ENCODE measurements around the gene ADAMTSL1. TPM values are rescaled to one million over a fixed set of nuclear protein-coding genes. Genes with fewer than 3 reads are reported as not detected.
A peak's percentile ranks its signal among the peaks of the same experiment; 100 is the strongest.

Gene ADAMTSL1
- total RNA-seq, 1 experiment from 2014 or later, result 25.5 TPM

GRCh38 chr9:18467696-18468095 lies 6.3 kb upstream of the ADAMTSL1 start:
- DNase-seq (ENCODE audit: low spot score), result no peak

DNA sequence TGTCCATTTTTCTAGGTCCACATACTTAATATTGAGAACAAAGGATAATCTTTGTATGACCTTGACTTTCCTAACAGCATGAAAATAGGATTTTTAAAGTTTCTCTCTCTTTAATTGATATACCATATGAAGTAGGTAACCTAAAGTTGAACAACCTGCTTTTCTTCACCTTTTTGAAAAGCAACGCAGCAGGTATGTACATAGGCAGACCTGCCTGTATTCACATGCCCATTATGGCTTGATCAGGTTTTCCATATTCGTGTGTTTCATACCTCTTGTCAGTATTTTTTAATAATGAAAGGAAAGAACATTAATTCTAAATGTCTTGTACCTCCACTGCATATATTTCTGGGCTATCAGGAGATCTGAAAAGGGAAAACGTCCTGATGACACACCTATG lies 1.5 kb upstream of the ADAMTSL1 start:
- no peak for DNase-seq (ENCODE audit: low spot score)

DNA sequence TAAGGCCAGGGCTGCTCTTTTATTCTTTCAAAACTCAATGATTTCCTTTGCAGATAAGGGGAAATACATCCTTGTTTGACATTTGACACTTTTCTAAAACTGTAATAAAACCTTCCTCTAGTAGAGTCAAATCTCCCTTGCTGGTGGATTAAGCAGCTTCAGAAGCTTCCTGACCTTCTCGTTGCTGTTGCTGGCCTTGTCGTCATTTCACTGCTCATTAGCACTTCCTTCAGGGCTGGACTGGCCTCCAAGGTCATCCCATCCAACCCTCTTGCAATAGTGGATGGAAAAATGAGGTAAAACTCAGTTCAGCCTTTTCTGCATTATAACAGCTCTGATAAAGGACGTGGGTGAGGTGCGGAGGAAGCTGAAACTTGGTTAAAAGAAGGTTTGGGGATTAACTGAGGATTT lies 1.1 kb upstream of the ADAMTSL1 start:
- no peak for DNase-seq (ENCODE audit: low spot score)

GRCh38 chr9:18474783-18475182 lies 830 bp downstream of the ADAMTSL1 start:
- DNase-seq (ENCODE audit: low spot score), result no peak

GRCh38 chr9:18477121-18477660 lies 3.2 kb downstream of the ADAMTSL1 start:
- no peak for DNase-seq (ENCODE audit: low spot score)

GRCh38 chr9:18477719-18478118 lies 3.8 kb downstream of the ADAMTSL1 start:
- no peak for DNase-seq (ENCODE audit: low spot score)

DNA sequence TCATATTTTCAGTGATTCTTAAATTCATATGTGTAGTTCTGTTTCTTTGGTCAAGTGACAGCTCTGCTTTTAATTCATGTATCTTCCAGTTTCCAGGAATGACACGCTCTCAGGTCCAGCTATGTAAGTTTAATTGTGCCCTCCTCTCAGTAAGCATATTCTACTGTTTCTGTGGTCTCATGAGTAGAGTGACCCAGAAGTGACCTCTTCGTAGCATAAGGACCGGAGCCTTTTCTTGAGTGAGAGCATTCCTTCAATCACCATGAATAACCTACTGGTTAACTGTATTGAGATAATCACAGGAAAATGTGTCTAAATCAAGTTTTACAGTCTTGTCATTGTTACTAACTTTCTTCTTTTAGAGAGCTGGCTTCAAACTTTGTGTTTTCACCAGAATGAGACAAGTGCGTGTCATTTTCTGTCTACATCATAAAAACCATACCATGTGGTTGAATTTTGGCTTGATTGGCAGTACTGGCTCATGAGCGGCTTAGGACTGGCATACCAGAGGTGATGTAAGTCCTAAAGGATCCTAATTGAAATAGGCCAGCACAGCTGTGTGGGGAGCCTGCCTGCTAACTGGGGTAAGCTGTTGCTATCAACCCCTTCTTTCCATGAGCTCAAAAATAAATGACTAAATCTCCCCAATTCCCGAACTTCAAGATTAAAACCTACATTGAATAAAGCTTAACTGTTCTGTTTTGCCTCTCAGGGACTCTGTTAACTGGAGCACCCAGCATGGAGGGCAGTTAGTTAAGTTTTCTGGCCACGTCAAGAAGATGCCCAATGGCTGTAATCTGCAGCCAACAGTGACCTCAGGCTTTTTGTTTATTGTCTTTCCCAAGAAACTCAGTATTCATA lies 4.8 kb downstream of the ADAMTSL1 start:
- DNase-seq (ENCODE audit: low spot score), result peak; percentile 83

- peak; percentile 49 for DNase-seq (ENCODE audit: low spot score)
Observed at GRCh38 chr9:18479405-18479804, 5.5 kb downstream of the ADAMTSL1 start.

DNA sequence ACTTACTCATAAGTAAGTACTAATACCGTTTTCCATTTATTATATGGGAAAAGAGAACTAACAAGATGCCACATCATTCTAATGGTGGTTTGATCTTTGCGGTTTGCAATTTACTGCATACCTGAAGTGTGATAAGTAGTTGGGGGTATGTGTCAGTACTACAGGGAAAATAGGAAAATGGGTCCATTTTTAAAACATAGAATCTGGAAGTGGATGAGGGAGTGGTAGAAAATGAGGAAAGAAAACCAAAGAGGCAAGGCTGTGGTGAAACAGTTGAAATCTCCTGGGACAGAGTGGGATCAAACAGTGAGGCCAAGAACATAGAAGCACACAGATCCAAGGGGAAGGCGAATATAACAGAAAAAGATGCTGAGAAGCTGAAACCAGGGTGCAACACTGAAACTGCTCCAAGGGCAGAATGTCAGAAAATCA lies 6.7 kb downstream of the ADAMTSL1 start:
- no peak for DNase-seq (ENCODE audit: low spot score)

DNA sequence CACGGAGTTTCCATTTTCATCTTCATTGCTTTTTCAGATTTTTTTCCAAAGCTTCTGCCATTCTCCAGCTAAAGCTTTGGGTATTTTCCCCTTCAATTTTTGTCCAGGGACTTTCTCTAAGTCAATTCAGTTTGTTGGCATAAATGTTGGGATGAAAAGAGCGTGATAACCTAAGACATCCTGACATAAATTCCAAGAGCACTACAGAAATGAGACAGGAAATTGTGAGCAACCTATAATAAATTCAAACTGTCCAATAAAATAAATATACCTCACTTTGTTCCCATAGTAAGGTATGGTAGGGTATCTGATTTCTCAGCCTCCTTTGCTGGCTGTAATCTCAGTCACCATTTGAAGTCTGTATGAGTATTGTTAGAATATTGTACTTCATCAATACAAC lies 8.4 kb downstream of the ADAMTSL1 start:
- no peak for DNase-seq (ENCODE audit: low spot score)

- DNase-seq (ENCODE audit: low spot score), result peak; percentile 49
Observed at GRCh38 chr9:18485714-18486113, 11.8 kb downstream of the ADAMTSL1 start.

- DNase-seq (ENCODE audit: low spot score), result no peak
Observed at GRCh38 chr9:18487611-18488010, 13.7 kb downstream of the ADAMTSL1 start.

- DNase-seq (ENCODE audit: low spot score), result no peak
Observed at GRCh38 chr9:18488886-18489285, 14.9 kb downstream of the ADAMTSL1 start.

DNA sequence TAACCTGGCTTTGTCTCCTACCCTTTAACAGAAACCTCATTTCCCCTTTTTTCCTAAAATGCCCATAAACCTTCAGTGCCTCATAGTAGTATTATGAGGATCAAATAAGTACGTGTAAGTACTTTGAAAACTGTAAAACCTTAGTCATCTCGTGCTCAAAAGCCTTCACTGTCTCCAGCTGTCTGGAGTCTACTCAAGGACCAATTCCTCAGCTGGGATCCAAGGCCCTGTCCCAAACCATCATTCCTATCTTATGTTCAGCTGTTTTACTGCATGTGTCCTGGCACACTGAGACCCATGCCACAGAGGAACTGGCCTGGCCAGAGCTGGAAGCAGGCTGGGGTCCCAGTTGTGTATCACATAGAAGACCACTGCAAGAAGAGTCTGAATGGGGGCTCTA lies 15.9 kb downstream of the ADAMTSL1 start:
- no peak for DNase-seq (ENCODE audit: low spot score)

DNA sequence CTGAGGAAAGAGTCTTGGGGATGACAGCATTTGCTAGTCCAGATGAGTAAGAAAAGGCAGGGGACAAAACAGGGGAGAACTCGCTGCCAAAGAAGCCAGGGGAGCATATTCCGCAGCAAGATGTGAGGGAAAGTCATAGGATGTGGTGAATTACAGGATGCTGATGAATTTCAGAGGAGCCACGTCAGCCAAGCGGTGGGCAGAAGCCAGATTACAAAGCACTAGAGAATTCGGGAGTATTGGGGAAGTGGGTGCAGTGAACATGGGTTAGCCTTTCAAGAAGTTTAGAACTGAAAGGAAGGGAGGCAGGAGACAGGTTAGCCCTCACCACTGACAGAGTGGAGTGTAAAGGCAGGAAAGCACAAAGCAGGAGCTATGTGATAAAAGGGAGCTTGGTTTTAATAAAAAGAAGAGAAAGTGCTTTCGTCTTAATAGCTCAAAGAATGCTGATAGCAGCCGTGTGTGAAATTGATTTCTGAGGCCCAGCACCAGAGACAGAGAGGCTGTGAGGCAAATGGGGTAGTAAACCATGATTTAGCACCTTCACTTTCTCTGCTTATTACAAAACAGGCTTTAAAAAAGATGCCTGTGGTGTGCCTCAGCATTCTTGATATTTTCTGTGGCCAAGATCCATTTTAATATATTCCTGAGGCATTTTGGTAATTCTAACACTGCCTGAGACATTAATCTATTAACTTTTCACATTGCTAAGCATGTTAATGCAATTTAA lies 16.9 kb downstream of the ADAMTSL1 start:
- peak; percentile 97 for DNase-seq (ENCODE audit: low spot score)

DNA sequence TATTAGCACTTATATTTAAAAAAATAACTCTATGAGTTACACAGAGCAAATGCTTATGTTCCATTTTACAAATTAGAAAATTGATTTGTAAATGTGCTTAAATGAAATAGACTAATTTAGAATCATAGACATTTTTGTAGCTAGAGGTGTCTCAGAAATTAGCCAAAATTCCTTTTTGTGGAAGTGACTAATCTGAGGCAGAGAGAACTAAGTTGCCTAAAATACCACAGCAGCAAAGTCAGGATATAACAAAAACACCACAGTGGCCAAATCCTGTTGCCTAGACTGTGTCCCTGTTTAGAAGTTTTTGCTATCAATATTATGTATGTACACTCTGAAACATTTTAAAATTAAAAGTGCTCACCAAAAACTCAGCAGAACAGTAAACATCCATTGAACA lies 18.7 kb downstream of the ADAMTSL1 start:
- DNase-seq (ENCODE audit: low spot score), result no peak

- DNase-seq (ENCODE audit: low spot score), result no peak
Observed at GRCh38 chr9:18493451-18493993, 19.6 kb downstream of the ADAMTSL1 start.

DNA sequence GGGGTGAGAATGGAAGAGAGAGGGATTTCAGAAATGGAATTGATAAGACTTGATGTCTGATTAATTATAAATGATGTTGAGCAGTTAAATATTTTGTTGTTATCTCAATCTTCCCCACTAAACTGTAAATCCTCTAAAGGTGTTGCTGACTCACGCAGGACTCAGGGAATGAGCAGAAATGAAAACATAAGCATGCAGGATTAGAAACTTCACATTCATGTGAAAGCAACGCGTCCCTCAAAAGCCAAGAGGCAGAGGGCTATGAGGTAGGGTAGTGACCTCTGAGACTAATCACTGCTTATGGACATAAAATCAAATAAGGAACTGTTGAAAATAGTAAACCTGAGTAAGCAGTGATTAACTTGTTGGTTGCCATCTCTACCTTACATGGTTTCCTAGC lies 21.1 kb downstream of the ADAMTSL1 start:
- no peak for DNase-seq (ENCODE audit: low spot score)

DNA sequence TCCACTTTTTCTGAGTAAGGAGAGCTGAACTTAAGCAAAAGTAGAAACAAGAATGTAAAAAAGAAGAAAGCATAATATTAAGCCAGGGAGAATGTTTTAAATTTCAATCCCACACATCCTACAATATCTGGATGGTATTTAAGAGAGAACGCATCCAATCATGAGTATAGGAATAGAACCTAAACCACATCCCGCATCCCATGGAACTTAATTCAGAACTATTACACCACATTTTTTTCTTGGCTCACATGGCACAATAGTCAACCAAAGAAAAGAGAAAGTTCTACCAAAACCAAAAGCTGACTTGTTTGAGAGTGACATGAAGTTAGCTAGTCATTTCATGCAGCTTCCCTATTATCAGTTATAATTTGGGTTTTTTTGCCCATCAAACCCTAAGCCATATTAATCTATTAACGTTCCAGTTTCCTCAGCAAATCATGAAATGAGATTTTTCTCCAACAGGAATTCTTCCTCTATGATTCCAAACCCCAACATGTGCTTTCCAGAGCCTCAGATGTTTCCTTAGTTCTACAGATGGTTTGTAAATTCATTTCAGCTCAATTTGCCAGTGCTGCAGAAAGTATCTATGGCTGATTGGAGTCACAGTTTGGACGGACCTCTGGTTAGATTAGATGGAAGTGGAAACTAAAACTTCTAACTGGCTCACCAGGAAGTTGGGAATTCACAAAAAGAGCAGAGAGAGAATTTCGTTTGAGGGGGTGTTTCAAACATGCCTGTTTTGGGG lies 22.5 kb downstream of the ADAMTSL1 start:
- DNase-seq (ENCODE audit: low spot score), result no peak

DNA sequence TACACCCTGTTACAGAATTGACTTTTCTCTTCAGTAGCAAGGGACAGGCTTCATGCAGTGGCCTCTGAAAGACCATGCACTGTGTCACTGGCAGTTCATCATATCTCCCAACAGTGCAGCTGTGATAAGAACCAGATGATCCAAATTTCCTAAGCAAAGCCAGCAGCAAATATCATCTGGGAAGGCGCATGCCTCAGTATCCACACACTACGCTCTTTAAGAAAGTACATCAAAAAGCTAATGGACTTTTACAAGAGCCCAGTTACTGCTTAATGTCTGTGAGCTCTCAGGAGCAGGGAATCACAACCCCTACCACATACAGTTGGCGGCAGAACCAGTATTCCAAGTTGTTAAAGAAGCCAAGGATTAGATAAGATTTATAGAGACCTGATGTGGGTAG lies 25.1 kb downstream of the ADAMTSL1 start:
- no peak for DNase-seq (ENCODE audit: low spot score)

DNA sequence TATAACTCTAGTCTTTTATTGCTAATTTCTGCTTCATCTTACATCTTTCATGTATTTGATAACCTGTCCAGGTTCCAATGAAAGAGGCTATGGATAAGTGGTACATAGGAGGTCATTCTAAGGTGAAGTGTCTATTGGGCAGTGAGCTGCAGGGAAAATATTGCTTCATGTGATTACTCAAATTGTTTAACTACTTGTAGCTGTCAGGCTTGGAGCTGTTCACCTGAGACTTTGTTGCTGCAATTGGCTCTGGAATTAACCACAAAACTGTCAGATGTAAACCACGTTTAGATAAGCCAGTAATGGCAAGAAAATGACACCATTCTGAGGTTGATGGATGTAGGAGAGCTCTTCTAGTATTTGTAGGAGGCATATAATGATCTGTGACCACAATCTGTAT lies 26.0 kb downstream of the ADAMTSL1 start:
- DNase-seq (ENCODE audit: low spot score), result no peak

- no peak for DNase-seq (ENCODE audit: low spot score)
Observed at GRCh38 chr9:18500451-18500850, 26.5 kb downstream of the ADAMTSL1 start.

Data from H4 (cell line).